AG04450 (cell line): ENCODE data around the gene CSNK2B. TPM values are rescaled to one million over a fixed set of nuclear protein-coding genes. Genes with fewer than 3 reads are reported as not detected.
A peak's percentile ranks its signal among the peaks of the same experiment; 100 is the strongest.

Source experiments
- CTCF ChIA-PET: fragments of 300-600, 350-600 bp; formaldehyde crosslinking; extraction: SDS; loops from one replicate; lab custom pipeline; 2022; ENCODE audit warnings: antibody characterized with exemption, inconsistent platforms; lab: Charles Lee
- POLR2A ChIA-PET: fragments of 350-600 bp; formaldehyde crosslinking; extraction: SDS; loops from one replicate; lab custom pipeline; 2021; ENCODE audit warnings: antibody characterized with exemption, inconsistent platforms; lab: Yijun Ruan, JAX
- DNase-seq: peaks from one replicate; pipeline ENCODE4 v3.0.0-alpha.2; 2011; ENCODE audit warnings: low read depth, low spot score
- H3K27ac ChIP-seq: one replicate; pipeline ENCODE4 v1.5.1; 2012; ENCODE audit warnings: low read depth, low read length, control low read depth
- H3K27me3 ChIP-seq: one replicate; pipeline ENCODE4 v1.6.0; 2012; ENCODE audit warnings: low read length; ENCODE audit not compliant: control insufficient read depth, insufficient read depth
- H3K4me3 ChIP-seq: 2 replicates; pipeline ENCODE4 v1.5.1; 2011; ENCODE audit warnings: mild to moderate bottlenecking, low read depth, low read length, control low read depth
- H3K9me3 ChIP-seq: 2 replicates; pipeline ENCODE4 v1.5.1; 2012; ENCODE audit warnings: low read length; ENCODE audit not compliant: control insufficient read depth, insufficient read depth
- CTCF ChIP-seq: IDR thresholded peaks from 2 replicates; pipeline ENCODE4 v1.5.1; 2011; ENCODE audit warnings: low read depth, low read length, control low read depth, inconsistent platforms
- polyA plus RNA-seq: library from polyadenylated mRNA; depleted of rRNA; stranded (reverse); fragments of >200 nt; gene quantifications from 2 replicates; pipeline ENCODE4 v1.2.3, GENCODE V29; 2011

The CSNK2B gene
- polyA plus RNA-seq, 1 experiment = 80.1 TPM

GRCh38 chr6:31676904-31677303, 11.0 kb downstream of the CSNK2B start:
- no peak overlapping the region for H3K27ac ChIP-seq

GRCh38 chr6:31677955-31678354, 12.1 kb downstream of the CSNK2B start:
- ChIA-PET POLR2A (no interaction called here), CTCF (no interaction called here)
- no peaks in the 10 kb centered on the region for H3K27me3 ChIP-seq
- no peaks in the 10 kb centered on the region for H3K9me3 ChIP-seq
- H3K27ac ChIP-seq = no peak overlapping the region
- no peak for TF ChIP-seq CTCF
- DNase-seq = no peak
- H3K4me3 ChIP-seq = no peak overlapping the region

More at GRCh38 chr6:31676904-31677303, 11.0 kb downstream of the CSNK2B start:
- ChIA-PET POLR2A (no interaction called here), CTCF (no interaction called here)
- Histone ChIP-seq H3K9me3 (no peaks in the 10 kb centered on the region), H3K27me3 (no peaks in the 10 kb centered on the region), H3K4me3 (no peak overlapping the region)
- no peak for TF ChIP-seq CTCF
- DNase-seq = no peak

GRCh38 chr6:31680226-31681134, 14.6 kb downstream of the CSNK2B start, which contains the start of gene LY6G5C:
Gene LY6G5C (minus strand): TSS chr6:31681067. CDS start chr6:31680373, 694 bp downstream.
- H3K27me3 ChIP-seq = no peaks in the 10 kb centered on the region
- peak within 1 kb of the TSS; percentile 78 for H3K27ac ChIP-seq
- ChIA-PET POLR2A (interaction anchor here (0.8 kb wide), 2 partner anchors 23 to 155 kb away, joined by 3 to 10 read pairs; partner anchors contain the start of gene ABHD16A), CTCF (interaction anchor here (0.6 to 2.1 kb wide), 16 partner anchors 10 to 272 kb away, joined by 3 to 9 read pairs (median 4); partner anchors contain the start of genes LSM2 and LY6G5B)
- peak; percentile 66 for TF ChIP-seq CTCF
- peak; percentile 91 for DNase-seq
- no peaks in the 10 kb centered on the region for H3K9me3 ChIP-seq
- H3K4me3 ChIP-seq = peak within 1 kb of the TSS; percentile 57

GRCh38 chr6:31681135-31681671, 15.3 kb downstream of the CSNK2B start:
- TF ChIP-seq CTCF = no peak; the same call in 1 of the 2 replicates
- Histone ChIP-seq H3K27ac (peak overlapping the region; percentile 78), H3K27me3 (no peaks in the 10 kb centered on the region), H3K4me3 (peak overlapping the region; percentile 57), H3K9me3 (no peaks in the 10 kb centered on the region)
- ChIA-PET CTCF (interaction anchor here (0.7 to 2.1 kb wide), 13 partner anchors 9 to 271 kb away, joined by 3 to 9 read pairs (median 5); partner anchors contain the start of genes LSM2 and LY6G5B), POLR2A (interaction anchor here (0.6 to 0.8 kb wide), 3 partner anchors 22 to 168 kb away, joined by 3 to 10 read pairs (median 6); partner anchors contain the start of gene ABHD16A)
- DNase-seq = no peak
